Measurements from ENCODE around the gene CHCHD3.

CHCHD3 gene

DNA sequence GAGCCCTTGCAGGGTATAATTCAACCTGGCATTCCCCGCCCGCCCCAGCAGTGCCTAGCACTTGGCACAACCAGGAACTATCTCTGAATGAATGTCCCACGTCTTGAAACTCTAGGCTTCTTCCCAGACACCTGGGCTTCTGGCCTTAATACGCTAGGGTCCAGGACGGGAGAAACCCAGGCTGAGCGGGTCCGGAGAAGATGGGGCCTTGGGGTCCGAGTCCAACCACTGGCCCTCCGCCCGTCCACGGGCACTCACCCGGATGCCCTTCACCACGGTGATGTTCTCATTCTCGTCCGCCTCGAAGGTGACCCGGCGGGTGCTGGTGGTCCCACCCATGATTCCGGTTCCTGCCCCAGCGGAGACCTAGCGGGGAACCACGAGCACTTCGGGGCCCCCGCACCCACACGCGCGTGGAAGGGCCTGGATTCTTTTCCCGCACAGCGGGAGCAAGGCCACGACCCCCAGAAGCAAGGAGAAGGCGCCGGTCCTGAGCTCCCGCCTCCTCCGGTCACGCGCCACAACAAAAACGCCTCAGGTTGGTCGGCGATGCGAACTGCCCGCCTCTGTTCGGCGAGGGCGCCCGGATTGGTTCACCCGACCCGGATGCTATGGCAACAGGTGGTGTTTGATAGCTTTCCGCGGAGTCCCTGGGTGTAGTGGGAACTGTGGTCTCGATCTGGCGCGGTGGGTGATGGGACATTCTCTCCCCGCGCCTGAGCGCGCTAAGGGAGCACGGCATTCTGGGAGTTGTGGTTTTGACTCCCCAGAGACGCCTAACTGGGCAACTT is at the start of gene CHCHD3:
TSS of gene CHCHD3 (minus strand) at position 492 of the 791 bp plus-strand sequence. CDS start at position 339, 153 bp downstream.
- peak; percentile 95 for DNase-seq (ENCODE audit: low read depth)

DNA sequence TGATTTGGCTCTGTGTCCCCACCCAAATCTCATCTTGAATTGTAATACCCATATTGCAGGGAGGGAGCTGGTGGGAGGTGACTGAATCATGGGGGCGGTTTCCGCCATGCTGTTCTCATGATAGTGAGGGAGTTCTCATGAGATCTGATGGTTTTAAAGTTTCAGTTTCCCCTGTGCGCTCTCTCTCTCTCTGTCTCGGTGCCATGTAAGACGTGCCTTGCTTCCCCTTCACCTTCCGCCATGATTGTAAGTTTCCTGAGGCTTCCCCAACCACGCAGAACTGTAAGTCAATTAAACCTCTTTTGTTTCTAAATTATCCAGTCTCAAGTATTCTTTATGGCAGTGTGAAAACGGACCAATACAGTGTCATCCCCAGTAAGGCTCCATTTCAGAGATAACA is 48.3 kb upstream of the CHCHD3 start:
- no peak for DNase-seq (ENCODE audit: low read depth)

- no peak for DNase-seq (ENCODE audit: low read depth)
These were observed 44.5 kb upstream of the CHCHD3 start for GRCh38 chr7:133126422-133126821.

- no peak for DNase-seq (ENCODE audit: low read depth)
These were observed 43.1 kb upstream of the CHCHD3 start for GRCh38 chr7:133124974-133125373.

DNA sequence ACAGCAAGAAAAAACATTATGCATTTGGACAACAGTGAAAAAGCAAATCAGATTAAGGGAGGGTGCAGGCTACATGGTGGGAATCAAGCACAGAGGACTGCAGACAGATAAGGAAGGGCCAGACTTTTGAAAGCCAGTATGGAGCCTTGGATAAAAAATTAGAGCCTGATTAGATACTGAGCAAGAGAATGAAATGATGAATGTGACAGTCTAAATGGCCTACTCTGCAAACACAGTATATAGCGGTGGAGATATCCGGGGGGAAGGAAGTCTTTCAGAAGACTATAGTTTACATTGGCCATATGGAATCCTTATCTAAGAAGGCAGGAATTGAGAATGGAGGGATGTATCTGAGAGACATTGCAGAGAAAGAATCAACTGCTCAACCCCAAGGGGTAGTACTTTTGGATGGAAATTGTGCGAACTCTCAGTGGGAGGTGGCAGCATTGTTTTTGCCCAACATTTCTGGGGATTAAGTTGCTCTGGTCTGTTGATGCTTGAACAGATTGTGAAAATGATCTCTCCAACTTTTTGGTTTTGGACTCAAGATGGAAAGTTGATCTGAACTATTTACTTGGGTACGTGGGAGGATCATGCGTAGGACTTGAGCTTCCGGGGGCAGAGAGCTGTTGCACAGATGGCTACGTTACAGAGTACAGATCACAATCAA is 39.4 kb upstream of the CHCHD3 start:
- no peak for DNase-seq (ENCODE audit: low read depth)

DNA sequence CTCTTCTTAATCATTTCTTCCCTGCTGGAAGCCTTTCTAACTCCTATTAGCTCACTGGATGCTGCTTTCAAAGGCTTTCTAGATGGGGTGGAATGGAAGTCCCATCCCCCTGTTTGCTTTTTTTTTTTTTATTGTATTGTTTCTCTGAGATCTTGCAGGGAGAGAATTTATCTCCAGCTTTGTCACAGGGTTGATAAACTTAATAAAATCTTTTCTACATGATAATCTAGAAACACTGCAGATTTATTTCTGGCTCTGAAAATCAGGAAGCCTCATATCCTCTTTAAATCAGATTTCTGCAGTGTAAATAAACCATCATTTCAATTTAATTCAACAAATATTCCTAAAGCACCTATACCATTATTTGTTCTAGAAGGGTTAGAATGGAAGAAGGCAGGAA is 37.2 kb upstream of the CHCHD3 start:
- DNase-seq (ENCODE audit: low read depth) = no peak

DNA sequence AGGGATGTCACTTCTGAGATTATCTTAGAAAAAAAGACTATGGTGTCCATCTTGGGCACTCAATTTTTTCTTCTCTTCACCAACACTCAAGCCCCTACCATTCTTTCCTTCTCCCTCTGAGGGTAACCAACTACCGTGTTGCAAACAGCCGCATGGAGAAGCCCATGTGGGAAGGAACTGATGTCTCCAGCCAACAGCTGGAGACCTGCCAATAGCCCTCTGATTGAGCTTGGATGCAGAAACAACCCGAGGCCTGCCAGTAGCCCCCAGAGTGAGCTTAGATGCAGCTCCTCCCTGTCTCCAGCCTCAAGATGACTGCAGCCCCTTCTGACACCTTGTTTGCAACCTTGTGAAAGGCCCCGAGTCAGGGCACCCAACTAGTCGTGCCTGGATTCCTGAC is 36.4 kb upstream of the CHCHD3 start:
- DNase-seq (ENCODE audit: low read depth) = no peak

GRCh38 chr7:133117452-133117851 is 35.6 kb upstream of the CHCHD3 start:
- DNase-seq (ENCODE audit: low read depth) = no peak

DNA sequence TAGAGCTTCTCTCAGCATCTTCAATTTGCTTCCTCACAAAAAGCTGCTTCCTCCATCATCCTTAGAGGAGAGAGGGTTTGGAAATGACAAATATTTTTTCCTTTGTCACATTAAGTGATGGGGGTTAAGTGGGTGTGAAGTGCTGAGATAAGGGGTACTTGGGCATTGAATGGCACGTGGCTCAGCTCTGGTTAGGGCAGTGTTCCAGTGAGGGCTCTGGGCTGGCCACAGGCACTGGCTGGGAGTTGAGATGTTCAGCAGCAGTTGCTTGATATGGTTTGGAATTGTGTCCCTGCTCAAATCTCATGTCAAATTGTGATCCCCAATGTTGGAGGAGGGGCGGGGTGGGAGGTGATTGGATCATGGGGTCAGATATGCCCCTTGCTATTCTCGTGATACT is 33.7 kb upstream of the CHCHD3 start:
- DNase-seq (ENCODE audit: low read depth) = no peak

- DNase-seq (ENCODE audit: low read depth) = no peak
These were observed 32.6 kb upstream of the CHCHD3 start for GRCh38 chr7:133114519-133114918.

GRCh38 chr7:133112976-133113375 is 31.1 kb upstream of the CHCHD3 start:
- DNase-seq (ENCODE audit: low read depth) = no peak

- DNase-seq (ENCODE audit: low read depth) = no peak
These were observed 30.4 kb upstream of the CHCHD3 start for GRCh38 chr7:133112335-133112734.

DNA sequence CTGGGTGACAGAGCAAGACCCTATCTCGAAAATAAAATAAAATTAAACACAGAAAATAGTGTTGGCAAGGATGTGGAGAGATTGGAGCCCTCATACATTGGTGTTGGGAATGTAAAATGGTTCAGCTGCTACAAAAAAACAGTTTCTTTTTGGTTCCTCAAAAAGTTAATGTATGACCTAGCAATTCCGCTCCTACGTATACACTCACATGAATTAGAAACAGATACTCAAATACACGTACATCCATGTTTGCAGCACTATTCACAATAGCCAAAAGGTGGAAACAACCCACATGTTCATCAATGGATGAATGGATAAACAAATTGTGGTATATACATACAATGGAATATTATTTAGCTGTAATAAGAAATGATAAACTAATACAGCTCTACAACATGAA is 28.4 kb upstream of the CHCHD3 start:
- no peak for DNase-seq (ENCODE audit: low read depth)

DNA sequence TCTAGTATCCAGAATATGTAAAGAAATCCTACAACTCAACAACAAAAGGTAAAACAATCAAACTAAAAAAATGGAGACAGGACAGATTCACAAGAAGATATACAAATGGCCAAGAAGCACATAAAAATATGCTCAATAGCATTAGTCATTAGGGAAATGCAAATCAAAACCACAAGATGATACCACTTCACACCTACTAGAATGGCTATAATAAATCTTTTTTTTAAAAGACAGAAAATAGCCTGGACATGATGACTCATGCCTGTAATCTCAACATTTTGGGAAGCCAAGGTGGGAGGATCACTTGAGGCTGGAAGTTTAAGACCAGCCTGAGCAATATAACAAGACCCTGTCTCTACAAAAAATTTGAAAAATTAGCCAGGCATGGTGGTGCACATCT is 27.9 kb upstream of the CHCHD3 start:
- no peak for DNase-seq (ENCODE audit: low read depth)

GRCh38 chr7:133108023-133108422 is 26.1 kb upstream of the CHCHD3 start:
- DNase-seq (ENCODE audit: low read depth) = no peak

- no peak for DNase-seq (ENCODE audit: low read depth)
These were observed 20.6 kb upstream of the CHCHD3 start for GRCh38 chr7:133102276-133103060.

DNA sequence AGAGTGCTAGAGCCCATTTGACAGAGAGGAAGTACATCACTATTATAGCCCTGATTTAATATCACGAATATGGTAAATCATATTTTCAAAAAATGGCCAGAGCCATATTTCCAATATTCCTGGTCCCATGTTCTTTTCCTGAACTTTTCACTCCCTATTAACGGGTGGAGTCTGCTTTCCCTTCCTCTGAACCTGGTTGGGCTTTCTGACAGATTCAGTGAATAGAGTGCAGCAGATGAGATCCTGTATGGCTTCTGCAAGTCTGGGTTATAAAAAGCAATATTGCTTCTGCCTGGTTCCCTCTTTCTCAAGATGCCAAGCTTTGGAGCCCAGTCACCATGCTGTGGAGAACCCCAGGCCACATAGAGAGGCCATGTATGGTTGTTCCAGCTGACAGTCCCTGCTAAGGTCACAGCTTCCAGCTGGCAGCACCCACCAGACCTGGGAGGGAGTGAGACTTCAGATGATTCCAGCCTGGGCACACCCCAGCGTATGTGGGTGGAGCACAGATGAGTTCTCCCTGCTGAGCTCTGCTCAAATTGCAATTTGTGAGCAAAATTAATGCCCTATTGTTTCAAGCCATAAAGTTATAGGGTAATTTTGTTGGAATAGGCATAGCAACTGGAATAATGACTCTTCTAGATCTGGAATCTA is 17.9 kb upstream of the CHCHD3 start:
- DNase-seq (ENCODE audit: low read depth) = no peak

DNA sequence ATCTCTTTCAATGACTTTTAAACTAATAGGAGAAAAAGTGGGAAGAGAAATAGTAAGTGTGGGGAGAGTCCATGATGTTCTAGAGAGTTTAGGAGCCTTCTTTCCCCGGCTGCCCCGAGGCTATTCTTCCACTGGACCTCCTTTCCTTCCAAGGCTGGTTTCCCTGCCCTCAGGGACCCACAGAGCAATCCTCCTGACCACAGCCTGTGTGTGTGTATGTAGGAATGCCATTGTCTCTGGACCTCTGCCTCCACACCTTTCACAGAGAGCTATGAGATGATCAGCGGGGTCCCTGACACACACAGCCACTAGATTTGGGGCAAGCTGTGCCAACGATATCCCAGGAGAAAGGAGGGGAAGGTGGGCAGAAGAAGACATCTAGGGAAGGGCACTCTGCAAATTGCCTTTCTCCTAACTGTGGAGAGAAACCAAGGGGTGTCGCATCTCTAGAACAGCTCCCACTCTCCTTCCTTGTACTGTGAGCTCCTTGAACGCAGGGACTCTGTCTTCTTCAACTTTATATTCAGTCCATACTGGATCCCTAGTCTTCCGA is 13.3 kb upstream of the CHCHD3 start:
- DNase-seq (ENCODE audit: low read depth) = no peak

- no peak for DNase-seq (ENCODE audit: low read depth)
These were observed 10.1 kb upstream of the CHCHD3 start for GRCh38 chr7:133091943-133092464.

DNA sequence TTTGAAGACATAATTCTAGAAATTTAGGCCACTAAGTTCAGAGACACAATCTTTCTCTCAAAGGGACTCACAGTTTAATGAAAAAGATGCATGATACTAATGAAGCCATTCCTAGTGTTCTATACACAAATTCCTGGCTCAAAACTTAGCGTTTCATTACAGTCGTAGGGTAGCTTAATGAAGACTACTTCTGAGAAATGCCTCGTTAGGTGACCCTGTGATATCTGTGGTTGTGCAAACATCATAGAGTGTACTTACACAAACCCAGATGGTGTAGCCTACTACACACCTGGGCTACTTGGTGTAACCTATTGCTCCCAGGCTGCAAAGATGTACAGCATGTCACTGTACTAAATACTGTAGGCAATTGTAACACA is 488 bp upstream of the CHCHD3 start:
- no peak for DNase-seq (ENCODE audit: low read depth)

DNA sequence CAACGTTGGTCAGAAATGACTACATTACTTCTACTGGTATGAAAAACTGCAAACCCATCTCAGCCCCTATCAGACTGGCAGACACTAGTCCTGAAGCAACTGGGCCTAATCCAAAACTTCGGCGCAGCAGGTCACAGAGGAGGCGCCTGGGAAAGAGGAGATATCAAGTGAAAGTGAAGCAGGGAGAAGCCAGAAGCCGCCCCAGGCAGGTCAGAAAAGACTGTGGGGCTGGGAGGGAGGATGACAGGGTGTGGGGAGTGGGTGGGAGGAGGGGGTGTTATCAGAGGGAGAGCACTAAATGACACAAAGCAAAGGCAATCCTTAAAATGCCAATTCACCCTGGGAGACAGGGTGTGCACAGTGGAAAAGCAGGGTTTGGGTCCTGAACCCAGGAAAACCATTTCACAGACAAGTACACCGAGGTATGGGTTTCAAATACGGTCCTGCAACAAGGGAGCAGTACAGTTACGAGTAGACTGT is 731 bp downstream of the CHCHD3 start:
- DNase-seq (ENCODE audit: low read depth) = no peak

DNA sequence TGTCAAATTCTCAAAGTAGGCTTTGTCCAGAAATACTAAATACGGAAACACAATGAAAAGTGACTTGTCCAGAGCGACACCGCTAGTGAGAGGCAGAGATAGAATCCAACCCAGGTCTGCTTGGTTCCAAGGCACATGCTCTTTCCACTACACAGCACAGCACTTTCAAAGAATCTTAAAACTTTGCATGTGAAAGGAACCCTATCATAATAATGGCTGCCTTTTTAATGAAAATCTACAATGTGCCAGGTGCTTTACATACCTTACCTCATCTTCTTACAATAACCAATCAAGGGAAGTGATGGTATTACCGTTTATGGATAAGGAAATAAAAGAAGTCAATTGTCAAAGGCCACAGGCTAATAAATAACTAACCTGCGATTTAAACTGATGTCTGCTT is 2.6 kb downstream of the CHCHD3 start:
- DNase-seq (ENCODE audit: low read depth) = no peak

Measured in fibroblast of the conjunctiva (primary cell).